Measurements from ENCODE around the gene CEP85L.

- no peak for TF ChIP-seq EZH2 (IDR thresholded peaks at IDR 0.05; ENCODE audit: insufficient read depth, poor library complexity, severe bottlenecking)
- no peak for TF ChIP-seq EZH2phosphoT487 (IDR thresholded peaks at IDR 0.05; ENCODE audit: insufficient read depth, low read depth)
These were observed 114.9 kb downstream of the CEP85L start for GRCh38 chr6:118536478-118536877.
